Measurements from ENCODE around the gene TMEM120A. TPM values are rescaled to one million over a fixed set of nuclear protein-coding genes. Genes with fewer than 3 reads are reported as not detected.

The TMEM120A gene
- total and polyA plus RNA-seq, 2 experiments from 2014 or later, result 12.7 to 22.3 TPM

DNA sequence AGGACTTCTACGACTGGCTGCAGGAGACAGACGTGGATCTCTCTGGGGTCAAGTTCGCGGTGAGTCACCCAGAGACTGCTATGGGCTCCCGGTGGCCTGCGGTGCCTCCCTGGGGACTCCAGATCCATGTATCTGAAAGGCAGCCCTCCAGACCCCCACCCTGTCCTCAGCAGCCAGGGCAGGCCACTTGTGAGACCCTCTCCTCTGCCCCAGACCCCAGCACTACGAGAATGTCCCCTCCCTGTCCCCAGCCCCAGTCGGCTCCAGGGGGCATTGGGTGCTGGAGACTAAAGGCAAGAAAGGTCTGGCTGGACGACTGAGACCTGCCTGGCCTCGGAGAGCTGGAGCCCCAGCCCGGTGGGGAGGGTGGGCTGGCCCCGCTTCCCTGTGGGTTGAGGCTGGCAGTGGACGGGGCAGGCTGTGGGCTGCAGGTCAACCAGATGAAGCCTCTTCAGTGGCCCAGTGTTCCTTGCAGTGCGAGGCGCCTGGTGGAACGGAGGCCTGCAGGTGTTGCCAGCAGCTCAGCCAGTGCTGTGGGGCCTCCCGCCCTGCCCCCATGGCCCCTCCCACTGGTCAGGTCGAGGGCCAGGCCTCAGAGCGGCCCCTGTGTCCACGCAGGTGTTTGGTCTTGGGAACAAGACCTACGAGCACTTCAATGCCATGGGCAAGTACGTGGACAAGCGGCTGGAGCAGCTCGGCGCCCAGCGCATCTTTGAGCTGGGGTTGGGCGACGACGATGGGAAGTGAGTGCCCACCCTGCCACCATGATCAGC, 13.8 kb downstream of the TMEM120A start:
- no peak for DNase-seq (ENCODE audit: low spot score)

More for the DNA sequence above, 13.8 kb downstream of the TMEM120A start:
- Histone ChIP-seq H3K27me3 (ENCODE audit: insufficient read depth) (no peaks in the 10 kb centered on the region), H3K9me2 (ENCODE audit: insufficient read depth) (no peaks in the 10 kb centered on the region), H3K36me3 (ENCODE audit: insufficient read depth) (no peaks in the 10 kb centered on the region; the same call in 1 of the 2 replicates), H3K4me1 (ENCODE audit: insufficient read depth) (no peaks in the 10 kb centered on the region), H2AFZ (no peak overlapping the region), H3K79me2 (replicated peaks; ENCODE audit: insufficient read depth) (no peaks in the 10 kb centered on the region), H3K4me2 (no peak overlapping the region), H3F3A (replicated peaks; ENCODE audit: low read depth) (no peaks in the 10 kb centered on the region), H4K20me1 (replicated peaks; ENCODE audit: insufficient read depth) (0 out of 2 replicates have a peak, but pooled peaks cover 4% of the 10 kb centered on the region), H3K27ac (ENCODE audit: low read depth) (no peak overlapping the region), H3K4me3 (no peak overlapping the region)
- Mint-ChIP-seq H3K4me3 (no peak overlapping the region), H3K27me3 (ENCODE audit: insufficient read depth, low read depth, poor library complexity) (peaks cover 7% of the 10 kb centered on the region), H3K4me1 (no peaks in the 10 kb centered on the region), H3K27ac (no peak overlapping the region), H3K9me3 (no peaks in the 10 kb centered on the region), H3K36me3 (ENCODE audit: low read depth) (peaks cover 20% of the 10 kb centered on the region)
- TF ChIP-seq EZH2 (IDR thresholded peaks at IDR 0.05; ENCODE audit: low read depth, unreplicated experiment) (no peak), ZNF331 (CRISPR knock-in tag; IDR thresholded peaks at IDR 0.05; ENCODE audit: low read depth) (no peak), EZH2phosphoT487 (IDR thresholded peaks at IDR 0.05; ENCODE audit: unreplicated experiment) (no peak), ZNF114 (CRISPR knock-in tag; IDR thresholded peaks at IDR 0.05) (no peak), STAT1 (IDR thresholded peaks at IDR 0.05; ENCODE audit: unreplicated experiment) (no peak), JUNB (IDR thresholded peaks at IDR 0.05; ENCODE audit: unreplicated experiment) (no peak), NANOG (IDR thresholded peaks at IDR 0.05; ENCODE audit: borderline replicate concordance) (no peak), CREB1 (CRISPR knock-in tag; IDR thresholded peaks at IDR 0.05; ENCODE audit: low read depth) (no peak), POLR2AphosphoS5 (IDR thresholded peaks at IDR 0.05; ENCODE audit: low read depth) (no peak)
- TF ChIP-seq, protein P1, sequence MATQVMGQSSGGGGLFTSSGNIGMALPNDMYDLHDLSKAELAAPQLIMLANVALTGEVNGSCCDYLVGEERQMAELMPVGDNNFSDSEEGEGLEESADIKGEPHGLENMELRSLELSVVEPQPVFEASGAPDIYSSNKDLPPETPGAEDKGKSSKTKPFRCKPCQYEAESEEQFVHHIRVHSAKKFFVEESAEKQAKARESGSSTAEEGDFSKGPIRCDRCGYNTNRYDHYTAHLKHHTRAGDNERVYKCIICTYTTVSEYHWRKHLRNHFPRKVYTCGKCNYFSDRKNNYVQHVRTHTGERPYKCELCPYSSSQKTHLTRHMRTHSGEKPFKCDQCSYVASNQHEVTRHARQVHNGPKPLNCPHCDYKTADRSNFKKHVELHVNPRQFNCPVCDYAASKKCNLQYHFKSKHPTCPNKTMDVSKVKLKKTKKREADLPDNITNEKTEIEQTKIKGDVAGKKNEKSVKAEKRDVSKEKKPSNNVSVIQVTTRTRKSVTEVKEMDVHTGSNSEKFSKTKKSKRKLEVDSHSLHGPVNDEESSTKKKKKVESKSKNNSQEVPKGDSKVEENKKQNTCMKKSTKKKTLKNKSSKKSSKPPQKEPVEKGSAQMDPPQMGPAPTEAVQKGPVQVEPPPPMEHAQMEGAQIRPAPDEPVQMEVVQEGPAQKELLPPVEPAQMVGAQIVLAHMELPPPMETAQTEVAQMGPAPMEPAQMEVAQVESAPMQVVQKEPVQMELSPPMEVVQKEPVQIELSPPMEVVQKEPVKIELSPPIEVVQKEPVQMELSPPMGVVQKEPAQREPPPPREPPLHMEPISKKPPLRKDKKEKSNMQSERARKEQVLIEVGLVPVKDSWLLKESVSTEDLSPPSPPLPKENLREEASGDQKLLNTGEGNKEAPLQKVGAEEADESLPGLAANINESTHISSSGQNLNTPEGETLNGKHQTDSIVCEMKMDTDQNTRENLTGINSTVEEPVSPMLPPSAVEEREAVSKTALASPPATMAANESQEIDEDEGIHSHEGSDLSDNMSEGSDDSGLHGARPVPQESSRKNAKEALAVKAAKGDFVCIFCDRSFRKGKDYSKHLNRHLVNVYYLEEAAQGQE (IDR thresholded peaks at IDR 0.05; ENCODE audit: unreplicated experiment), result no peak
- TF ChIP-seq, protein P2, sequence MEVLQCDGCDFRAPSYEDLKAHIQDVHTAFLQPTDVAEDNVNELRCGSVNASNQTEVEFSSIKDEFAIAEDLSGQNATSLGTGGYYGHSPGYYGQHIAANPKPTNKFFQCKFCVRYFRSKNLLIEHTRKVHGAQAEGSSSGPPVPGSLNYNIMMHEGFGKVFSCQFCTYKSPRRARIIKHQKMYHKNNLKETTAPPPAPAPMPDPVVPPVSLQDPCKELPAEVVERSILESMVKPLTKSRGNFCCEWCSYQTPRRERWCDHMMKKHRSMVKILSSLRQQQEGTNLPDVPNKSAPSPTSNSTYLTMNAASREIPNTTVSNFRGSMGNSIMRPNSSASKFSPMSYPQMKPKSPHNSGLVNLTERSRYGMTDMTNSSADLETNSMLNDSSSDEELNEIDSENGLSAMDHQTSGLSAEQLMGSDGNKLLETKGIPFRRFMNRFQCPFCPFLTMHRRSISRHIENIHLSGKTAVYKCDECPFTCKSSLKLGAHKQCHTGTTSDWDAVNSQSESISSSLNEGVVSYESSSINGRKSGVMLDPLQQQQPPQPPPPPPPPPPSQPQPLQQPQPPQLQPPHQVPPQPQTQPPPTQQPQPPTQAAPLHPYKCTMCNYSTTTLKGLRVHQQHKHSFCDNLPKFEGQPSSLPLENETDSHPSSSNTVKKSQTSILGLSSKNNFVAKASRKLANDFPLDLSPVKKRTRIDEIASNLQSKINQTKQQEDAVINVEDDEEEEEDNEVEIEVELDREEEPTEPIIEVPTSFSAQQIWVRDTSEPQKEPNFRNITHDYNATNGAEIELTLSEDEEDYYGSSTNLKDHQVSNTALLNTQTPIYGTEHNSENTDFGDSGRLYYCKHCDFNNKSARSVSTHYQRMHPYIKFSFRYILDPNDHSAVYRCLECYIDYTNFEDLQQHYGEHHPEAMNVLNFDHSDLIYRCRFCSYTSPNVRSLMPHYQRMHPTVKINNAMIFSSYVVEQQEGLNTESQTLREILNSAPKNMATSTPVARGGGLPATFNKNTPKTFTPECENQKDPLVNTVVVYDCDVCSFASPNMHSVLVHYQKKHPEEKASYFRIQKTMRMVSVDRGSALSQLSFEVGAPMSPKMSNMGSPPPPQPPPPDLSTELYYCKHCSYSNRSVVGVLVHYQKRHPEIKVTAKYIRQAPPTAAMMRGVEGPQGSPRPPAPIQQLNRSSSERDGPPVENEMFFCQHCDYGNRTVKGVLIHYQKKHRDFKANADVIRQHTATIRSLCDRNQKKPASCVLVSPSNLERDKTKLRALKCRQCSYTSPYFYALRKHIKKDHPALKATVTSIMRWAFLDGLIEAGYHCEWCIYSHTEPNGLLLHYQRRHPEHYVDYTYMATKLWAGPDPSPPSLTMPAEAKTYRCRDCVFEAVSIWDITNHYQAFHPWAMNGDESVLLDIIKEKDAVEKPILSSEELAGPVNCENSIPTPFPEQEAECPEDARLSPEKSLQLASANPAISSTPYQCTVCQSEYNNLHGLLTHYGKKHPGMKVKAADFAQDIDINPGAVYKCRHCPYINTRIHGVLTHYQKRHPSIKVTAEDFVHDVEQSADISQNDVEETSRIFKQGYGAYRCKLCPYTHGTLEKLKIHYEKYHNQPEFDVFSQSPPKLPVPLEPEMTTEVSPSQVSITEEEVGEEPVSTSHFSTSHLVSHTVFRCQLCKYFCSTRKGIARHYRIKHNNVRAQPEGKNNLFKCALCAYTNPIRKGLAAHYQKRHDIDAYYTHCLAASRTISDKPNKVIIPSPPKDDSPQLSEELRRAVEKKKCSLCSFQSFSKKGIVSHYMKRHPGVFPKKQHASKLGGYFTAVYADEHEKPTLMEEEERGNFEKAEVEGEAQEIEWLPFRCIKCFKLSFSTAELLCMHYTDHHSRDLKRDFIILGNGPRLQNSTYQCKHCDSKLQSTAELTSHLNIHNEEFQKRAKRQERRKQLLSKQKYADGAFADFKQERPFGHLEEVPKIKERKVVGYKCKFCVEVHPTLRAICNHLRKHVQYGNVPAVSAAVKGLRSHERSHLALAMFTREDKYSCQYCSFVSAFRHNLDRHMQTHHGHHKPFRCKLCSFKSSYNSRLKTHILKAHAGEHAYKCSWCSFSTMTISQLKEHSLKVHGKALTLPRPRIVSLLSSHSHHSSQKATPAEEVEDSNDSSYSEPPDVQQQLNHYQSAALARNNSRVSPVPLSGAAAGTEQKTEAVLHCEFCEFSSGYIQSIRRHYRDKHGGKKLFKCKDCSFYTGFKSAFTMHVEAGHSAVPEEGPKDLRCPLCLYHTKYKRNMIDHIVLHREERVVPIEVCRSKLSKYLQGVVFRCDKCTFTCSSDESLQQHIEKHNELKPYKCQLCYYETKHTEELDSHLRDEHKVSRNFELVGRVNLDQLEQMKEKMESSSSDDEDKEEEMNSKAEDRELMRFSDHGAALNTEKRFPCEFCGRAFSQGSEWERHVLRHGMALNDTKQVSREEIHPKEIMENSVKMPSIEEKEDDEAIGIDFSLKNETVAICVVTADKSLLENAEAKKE (CRISPR knock-in tag; IDR thresholded peaks at IDR 0.05), result no peak
- TF ChIP-seq, protein P3, sequence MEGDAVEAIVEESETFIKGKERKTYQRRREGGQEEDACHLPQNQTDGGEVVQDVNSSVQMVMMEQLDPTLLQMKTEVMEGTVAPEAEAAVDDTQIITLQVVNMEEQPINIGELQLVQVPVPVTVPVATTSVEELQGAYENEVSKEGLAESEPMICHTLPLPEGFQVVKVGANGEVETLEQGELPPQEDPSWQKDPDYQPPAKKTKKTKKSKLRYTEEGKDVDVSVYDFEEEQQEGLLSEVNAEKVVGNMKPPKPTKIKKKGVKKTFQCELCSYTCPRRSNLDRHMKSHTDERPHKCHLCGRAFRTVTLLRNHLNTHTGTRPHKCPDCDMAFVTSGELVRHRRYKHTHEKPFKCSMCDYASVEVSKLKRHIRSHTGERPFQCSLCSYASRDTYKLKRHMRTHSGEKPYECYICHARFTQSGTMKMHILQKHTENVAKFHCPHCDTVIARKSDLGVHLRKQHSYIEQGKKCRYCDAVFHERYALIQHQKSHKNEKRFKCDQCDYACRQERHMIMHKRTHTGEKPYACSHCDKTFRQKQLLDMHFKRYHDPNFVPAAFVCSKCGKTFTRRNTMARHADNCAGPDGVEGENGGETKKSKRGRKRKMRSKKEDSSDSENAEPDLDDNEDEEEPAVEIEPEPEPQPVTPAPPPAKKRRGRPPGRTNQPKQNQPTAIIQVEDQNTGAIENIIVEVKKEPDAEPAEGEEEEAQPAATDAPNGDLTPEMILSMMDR (conservative IDR thresholded peaks at IDR 0.05; ENCODE audit: low read depth in 2 of 2), result no peak
- TF ChIP-seq, protein P4, sequence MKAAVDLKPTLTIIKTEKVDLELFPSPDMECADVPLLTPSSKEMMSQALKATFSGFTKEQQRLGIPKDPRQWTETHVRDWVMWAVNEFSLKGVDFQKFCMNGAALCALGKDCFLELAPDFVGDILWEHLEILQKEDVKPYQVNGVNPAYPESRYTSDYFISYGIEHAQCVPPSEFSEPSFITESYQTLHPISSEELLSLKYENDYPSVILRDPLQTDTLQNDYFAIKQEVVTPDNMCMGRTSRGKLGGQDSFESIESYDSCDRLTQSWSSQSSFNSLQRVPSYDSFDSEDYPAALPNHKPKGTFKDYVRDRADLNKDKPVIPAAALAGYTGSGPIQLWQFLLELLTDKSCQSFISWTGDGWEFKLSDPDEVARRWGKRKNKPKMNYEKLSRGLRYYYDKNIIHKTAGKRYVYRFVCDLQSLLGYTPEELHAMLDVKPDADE (IDR thresholded peaks at IDR 0.05), result no peak
- no peak for ATAC-seq

Data from GM23338 (cell line).